ENCODE data around the gene TTK.

GRCh38 chr6:79967178-79967577 lies 37.3 kb upstream of the TTK start:
- TF ChIP-seq CTCF (conservative IDR thresholded peaks at IDR 0.05 in 1 of 2, IDR thresholded peaks at IDR 0.05 in 1 of 2; ENCODE audit: extremely low read depth in 1 of 2, insufficient read depth in 1 of 2, low read depth in 1 of 2, low read length in 2 of 2) (no peak), EZH2 (IDR thresholded peaks at IDR 0.05; ENCODE audit: borderline replicate concordance, low read length) (no peak)

Data from mammary epithelial cell (primary cell).